Stimulated activated CD4-positive, alpha-beta T cell treated with anti-CD3 and anti-CD28 coated beads, Interleukin-4, amount 100 ng/mL, for 48 hours (primary cell): ENCODE results near the gene MDC1.
"Not testable (repeated sequence)": the region's sequence is repeated elsewhere in the genome, so short reads cannot be mapped to it uniquely, and the experiment has no call there.

ENCODE experiments used
- DNase-seq, 2 donors: peaks; one replicate each; pipeline ENCODE4 v3.0.0-alpha.2; 2020; ENCODE audit warnings: low read depth in 2 of 2

The MDC1 gene

DNA sequence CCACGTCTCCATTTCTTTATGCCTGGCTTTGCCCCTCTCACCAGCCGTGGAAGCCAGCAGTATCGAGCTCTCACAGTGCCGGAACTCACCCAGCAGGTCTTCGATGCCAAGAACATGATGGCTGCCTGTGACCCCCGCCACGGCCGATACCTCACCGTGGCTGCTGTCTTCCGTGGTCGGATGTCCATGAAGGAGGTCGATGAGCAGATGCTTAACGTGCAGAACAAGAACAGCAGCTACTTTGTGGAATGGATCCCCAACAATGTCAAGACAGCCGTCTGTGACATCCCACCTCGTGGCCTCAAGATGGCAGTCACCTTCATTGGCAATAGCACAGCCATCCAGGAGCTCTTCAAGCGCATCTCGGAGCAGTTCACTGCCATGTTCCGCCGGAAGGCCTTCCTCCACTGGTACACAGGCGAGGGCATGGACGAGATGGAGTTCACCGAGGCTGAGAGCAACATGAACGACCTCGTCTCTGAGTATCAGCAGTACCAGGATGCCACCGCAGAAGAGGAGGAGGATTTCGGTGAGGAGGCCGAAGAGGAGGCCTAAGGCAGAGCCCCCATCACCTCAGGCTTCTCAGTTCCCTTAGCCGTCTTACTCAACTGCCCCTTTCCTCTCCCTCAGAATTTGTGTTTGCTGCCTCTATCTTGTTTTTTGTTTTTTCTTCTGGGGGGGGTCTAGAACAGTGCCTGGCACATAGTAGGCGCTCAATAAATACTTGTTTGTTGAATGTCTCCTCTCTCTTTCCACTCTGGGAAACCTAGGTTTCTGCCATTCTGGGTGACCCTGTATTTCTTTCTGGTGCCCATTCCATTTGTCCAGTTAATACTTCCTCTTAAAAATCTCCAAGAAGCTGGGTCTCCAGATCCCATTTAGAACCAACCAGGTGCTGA, 7.0 kb upstream of the MDC1 start:
- DNase-seq: not testable (repeated sequence)

GRCh38 chr6:30723159-30723842, 6.2 kb upstream of the MDC1 start:
- not testable (repeated sequence) for DNase-seq

GRCh38 chr6:30722280-30723112, 5.4 kb upstream of the MDC1 start:
- DNase-seq: peak; percentile 76 to 85

DNA sequence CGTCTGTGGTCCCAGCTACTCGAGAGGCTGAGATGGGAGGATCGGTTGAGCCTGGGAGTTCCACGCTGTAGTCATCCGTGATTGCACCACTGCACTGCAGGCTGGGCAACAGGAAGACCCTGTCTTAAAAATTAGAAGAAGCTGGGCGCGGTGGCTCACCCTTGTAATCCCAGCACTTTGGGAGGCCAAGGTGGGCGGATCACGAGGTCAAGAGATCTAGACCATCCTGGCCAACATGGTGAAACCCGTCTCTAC, 4.9 kb upstream of the MDC1 start:
- DNase-seq: not testable (repeated sequence)

GRCh38 chr6:30721198-30722024, 4.3 kb upstream of the MDC1 start:
- DNase-seq: peak; percentile 96 to 97

GRCh38 chr6:30720738-30721197, 3.7 kb upstream of the MDC1 start:
- DNase-seq: peak in 1 of 2 donors; percentile 56

DNA sequence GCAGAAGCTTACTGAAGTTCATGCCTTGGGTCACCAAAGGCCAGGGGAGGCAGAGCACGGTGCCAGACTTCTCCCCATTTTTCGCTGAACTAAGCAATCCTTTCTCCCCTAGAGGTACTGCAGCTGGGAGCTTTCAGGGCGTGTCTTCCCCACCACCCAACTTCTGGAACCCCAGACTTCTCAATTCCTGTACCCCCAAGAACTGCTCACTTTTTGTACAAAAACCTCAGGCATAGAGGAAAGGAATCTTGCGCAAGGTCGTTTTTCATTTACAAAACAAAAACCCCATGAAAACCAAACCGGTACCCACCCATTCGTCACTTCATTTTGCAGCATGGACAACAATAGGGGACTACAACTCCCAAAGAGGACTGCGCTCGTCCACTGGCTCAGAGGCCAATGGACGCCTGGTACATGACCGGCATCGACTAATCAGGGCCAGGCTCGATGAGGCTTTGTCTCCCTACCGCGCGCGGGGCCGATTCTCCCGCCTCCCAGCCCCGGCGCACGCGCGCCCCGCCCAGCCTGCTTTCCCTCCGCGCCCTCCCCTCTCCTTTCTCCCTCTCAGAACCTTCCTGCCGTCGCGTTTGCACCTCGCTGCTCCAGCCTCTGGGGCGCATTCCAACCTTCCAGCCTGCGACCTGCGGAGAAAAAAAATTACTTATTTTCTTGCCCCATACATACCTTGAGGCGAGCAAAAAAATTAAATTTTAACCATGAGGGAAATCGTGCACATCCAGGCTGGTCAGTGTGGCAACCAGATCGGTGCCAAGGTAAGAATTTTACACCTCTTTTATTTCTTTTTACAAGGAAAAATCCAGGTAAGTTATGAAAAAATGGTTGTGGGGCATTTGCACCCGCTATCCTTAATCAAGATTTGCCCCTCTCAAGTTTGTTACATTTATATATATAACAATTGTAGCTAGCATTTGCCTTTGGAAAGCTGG, 3.0 kb upstream of the MDC1 start, which contains the start of gene TUBB:
TUBB (plus strand) TSS at position 562 of the 947 bp plus-strand sequence; CDS start at position 717, 155 bp downstream.
- peak; percentile 93 to 94 for DNase-seq

DNA sequence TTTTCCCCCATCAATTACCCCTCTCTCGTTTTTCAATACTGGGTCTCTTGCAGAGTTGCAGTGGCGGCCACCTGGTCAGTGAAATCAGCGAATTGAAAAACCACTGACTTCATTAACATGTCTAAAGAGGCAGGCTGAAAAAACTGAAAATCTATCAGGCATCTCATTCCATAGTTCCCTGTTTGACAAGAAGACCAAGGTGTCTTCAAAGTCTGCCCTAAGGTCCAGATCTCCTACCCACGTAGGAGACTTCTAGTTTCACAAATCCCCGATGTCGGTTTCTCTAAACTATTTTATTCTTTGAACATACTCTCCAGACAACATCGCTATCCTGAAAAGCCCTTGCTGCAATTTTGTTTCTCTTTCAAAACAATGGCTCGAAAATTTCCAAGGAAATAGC, 2.3 kb upstream of the MDC1 start:
- no peak for DNase-seq

- not testable (repeated sequence) for DNase-seq
These were observed 1.0 kb upstream of the MDC1 start for GRCh38 chr6:30717845-30718720.

GRCh38 chr6:30716879-30717128, 277 bp downstream of the MDC1 start:
- DNase-seq: no peak

DNA sequence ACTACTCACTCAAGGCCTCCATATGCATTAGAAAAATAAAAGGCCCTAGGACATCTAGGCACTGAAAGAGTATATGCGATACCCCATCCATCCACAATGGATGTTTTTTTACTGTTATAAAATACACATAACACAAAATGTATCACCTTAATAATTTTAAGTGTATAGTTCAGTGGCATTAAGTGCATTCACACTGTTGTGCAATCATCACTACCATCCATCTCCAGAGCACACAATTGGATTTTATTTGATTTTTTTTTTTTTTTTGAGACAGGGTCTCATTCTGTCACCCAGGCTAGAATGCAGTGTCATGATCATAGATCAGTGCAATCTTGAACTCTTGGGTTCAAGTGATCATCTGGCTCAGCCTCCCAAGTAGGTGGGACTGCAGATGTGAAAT, 2.8 kb downstream of the MDC1 start:
- no peak for DNase-seq

- DNase-seq: no peak
These were observed 4.6 kb downstream of the MDC1 start for GRCh38 chr6:30712441-30712945.

DNA sequence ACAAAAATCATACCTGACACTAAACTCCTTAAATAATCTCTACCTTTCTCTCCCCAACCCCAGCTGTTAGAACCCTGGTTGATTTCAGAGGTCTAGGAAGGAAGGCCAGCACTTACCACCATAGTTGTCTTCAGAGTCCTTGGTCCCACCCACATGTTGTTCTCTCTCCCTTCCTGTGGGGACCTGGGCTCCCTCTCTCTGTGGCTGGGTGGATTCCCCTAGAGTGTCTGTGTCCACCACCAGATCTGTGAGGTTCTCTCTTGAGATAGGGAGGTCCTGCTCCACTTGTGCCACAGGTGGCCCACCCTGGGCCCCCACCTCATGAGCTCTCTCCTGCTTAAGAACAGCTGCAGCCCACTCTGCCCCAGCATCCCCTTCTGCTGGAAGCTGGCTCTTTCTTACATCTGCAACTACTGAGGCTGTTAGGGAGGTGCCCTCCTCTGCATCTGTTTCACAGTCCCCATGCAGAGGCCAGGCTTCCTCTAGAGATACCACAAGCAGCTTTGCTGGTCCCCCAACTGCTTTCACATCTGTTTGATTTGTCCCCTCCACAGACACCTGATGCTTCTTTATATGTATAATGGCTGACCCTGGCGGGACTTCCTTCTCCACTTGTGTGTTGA, 5.2 kb downstream of the MDC1 start:
- no peak for DNase-seq

- no peak for DNase-seq
These were observed 7.8 kb downstream of the MDC1 start for GRCh38 chr6:30709101-30709868.

- DNase-seq: no peak
These were observed 9.7 kb downstream of the MDC1 start for GRCh38 chr6:30707281-30707850.

DNA sequence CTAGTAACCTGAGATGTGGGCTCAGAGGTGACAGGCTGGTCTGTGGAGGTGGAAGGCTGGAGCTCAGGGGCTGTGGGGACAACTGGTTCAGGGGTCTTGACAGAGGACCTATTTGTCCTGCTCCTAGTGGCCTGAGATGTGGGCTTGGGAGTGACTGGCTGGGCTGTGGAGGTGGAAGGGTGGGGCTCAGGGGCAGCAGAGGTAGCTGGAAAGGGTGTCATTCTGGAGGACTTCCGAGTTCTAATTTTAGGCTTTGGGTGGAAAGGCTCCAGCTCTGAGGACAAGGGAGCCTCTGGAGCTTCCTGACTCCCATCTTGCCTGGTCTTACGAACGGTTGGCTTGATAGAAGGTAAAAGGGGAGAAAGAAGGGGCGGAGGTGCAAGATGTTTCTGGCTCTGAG, 11.5 kb downstream of the MDC1 start:
- DNase-seq: no peak

DNA sequence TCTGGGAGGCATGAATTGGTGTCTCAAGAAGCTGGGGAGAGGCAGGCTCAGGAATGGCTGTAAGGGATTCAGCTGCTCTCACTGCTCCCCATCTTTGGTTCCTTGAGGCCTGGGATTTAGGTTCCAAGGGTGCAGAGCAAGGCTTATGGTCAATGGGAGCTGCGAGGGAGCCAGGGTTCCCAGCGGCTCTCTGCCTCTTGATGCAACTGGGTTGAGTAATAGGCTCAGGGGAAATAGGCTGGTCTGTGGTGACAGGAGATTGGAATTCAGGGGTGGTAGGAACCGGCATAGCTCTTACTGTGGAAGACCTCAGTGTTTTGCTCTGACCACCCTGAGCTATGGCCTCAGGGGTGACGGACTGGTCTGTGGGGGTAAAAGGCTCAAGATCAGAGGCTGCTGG, 13.3 kb downstream of the MDC1 start:
- DNase-seq: no peak

- no peak for DNase-seq
These were observed 14.1 kb downstream of the MDC1 start for GRCh38 chr6:30703011-30703410.
